Osteoblast (primary cell): ENCODE data around the gene BRME1. TPM values are rescaled to one million over a fixed set of nuclear protein-coding genes. Genes with fewer than 3 reads are reported as not detected.
A peak's percentile ranks its signal among the peaks of the same experiment; 100 is the strongest.

Experiments
- DNase-seq: peaks from one replicate; pipeline ENCODE4 v3.0.0; 2011; ENCODE audit warnings: low spot score, mixed read lengths; ENCODE audit not compliant: insufficient read length; ENCODE audit errors: missing footprints
- H2AFZ ChIP-seq: 2 replicates; pipeline ENCODE4 v1.6.0; 2011; ENCODE audit warnings: mild to moderate bottlenecking, low read length
- H3K27ac ChIP-seq: 2 replicates; pipeline ENCODE4 v1.5.1; 2011; ENCODE audit warnings: mild to moderate bottlenecking, low read depth, low read length, moderate library complexity
- H3K27me3 ChIP-seq: 2 replicates; pipeline ENCODE4 v1.6.0; 2012; ENCODE audit warnings: mild to moderate bottlenecking, control low read depth, inconsistent platforms, low read length, moderate library complexity; ENCODE audit not compliant: insufficient read depth
- H3K36me3 ChIP-seq: 2 replicates; pipeline ENCODE4 v1.5.1; 2011; ENCODE audit warnings: mild to moderate bottlenecking, low read length, control low read depth, moderate library complexity; ENCODE audit not compliant: insufficient read depth
- H3K4me1 ChIP-seq: 2 replicates; pipeline ENCODE4 v1.5.1; 2011; ENCODE audit warnings: mild to moderate bottlenecking, low read length, control low read depth, moderate library complexity; ENCODE audit not compliant: insufficient read depth
- H3K4me2 ChIP-seq: 2 replicates; pipeline ENCODE4 v1.6.0; 2011; ENCODE audit warnings: mild to moderate bottlenecking, low read length; ENCODE audit not compliant: insufficient read depth
- H3K4me3 ChIP-seq: fragments of 200-600 bp; sonication (generic); 3 replicates; pipeline ENCODE4 v1.5.1; 2012; ENCODE audit warnings: mild to moderate bottlenecking, low read length, inconsistent platforms; ENCODE audit not compliant: insufficient read depth
- H3K79me2 ChIP-seq: 2 replicates; pipeline ENCODE4 v1.6.0; 2012; ENCODE audit warnings: mild to moderate bottlenecking, low read length, control low read depth, inconsistent platforms; ENCODE audit not compliant: insufficient read depth
- H3K9me3 ChIP-seq: 2 replicates; pipeline ENCODE4 v1.5.1; 2011; ENCODE audit warnings: low read depth, low read length, control low read depth
- H4K20me1 ChIP-seq: 2 replicates; pipeline ENCODE4 v1.6.0; 2012; ENCODE audit warnings: mild to moderate bottlenecking, low read length, control low read depth; ENCODE audit not compliant: insufficient read depth
- CTCF ChIP-seq: IDR thresholded peaks from 2 replicates; pipeline ENCODE4 v1.5.1; 2011; ENCODE audit warnings: mild to moderate bottlenecking, low read depth, low read length, moderate library complexity; ENCODE audit errors: extremely low read depth
- total RNA-seq: library from RNA; depleted of rRNA; stranded (reverse); fragments of >200 nt; gene quantifications from 2 replicates; pipeline ENCODE4 v1.2.3, GENCODE V29; 2012

BRME1 gene
- 0.59 and 0.72 TPM in 2 replicates for total RNA-seq

GRCh38 chr19:13905634-13906520 is at the start of gene BRME1, which contains the start of gene CC2D1A:
BRME1 (minus strand) TSS chr19:13906117; CDS start chr19:13904892, 1,225 bp downstream.
CC2D1A (plus strand) TSS chr19:13906201; CDS start chr19:13906442, 241 bp downstream.
- Histone ChIP-seq H3K4me3 (peak within 1 kb of the TSS; percentile 92), H4K20me1 (no peaks in the 10 kb centered on the region), H3K79me2 (no peaks in the 10 kb centered on the region), H3K4me1 (peaks cover 4% of the 10 kb centered on the region), H3K36me3 (no peaks in the 10 kb centered on the region), H3K4me2 (peak within 1 kb of the TSS; percentile 88), H3K27me3 (no peaks in the 10 kb centered on the region), H3K9me3 (no peaks in the 10 kb centered on the region), H2AFZ (peak within 1 kb of the TSS; percentile 98), H3K27ac (no peak within 1 kb of the TSS)
- no peak for TF ChIP-seq CTCF
- peak; percentile 100 for DNase-seq

GRCh38 chr19:13954185-13954584 is 48.3 kb upstream of the BRME1 start:
- no peak overlapping the region for H3K27ac ChIP-seq
- no peaks in the 10 kb centered on the region for H3K27me3 ChIP-seq
- H4K20me1 ChIP-seq, result peaks cover 16% of the 10 kb centered on the region
- no peak overlapping the region for H3K4me3 ChIP-seq
- peaks cover 27% of the 10 kb centered on the region for H3K36me3 ChIP-seq
- peak; percentile 66 for DNase-seq
- H2AFZ ChIP-seq, result no peak overlapping the region
- no peak for TF ChIP-seq CTCF
- no peaks in the 10 kb centered on the region for H3K4me1 ChIP-seq
- peaks cover 20% of the 10 kb centered on the region for H3K79me2 ChIP-seq
- H3K9me3 ChIP-seq, result no peaks in the 10 kb centered on the region
- H3K4me2 ChIP-seq, result no peak overlapping the region

DNA sequence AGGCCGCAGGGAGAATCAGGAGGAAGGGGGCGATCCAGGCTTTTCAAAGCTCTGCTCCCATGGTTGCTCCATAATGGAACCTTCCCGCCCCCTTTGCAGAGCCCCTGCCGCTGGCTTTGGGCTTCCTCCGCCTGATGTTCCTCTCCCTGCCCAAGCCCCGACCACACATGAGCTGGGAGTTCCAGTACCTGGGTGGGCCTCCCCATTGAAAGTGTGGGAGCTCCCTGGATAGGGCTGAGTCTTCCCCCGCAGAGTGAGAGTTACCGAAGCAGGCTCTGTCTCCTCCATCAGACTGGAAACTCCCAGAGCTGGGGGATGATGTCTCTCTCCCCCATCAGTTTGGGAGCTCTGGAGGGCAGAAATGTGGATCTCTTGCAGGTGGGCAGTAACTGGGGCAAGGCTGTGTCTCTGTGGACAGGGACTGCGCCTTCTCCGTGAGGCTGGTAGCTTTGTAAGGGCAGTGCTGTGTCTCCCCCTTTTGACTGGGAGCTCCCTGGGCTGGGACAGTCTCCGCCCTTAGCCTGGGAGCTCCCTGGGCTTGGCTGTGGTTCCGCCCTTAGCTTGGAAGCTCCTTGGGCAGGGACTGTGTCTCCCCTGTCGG is 47.1 kb upstream of the BRME1 start:
- Histone ChIP-seq H3K27ac (peak overlapping the region; percentile 37), H3K79me2 (peaks cover 20% of the 10 kb centered on the region), H2AFZ (peak overlapping the region; percentile 16), H3K4me2 (peak overlapping the region; percentile 91), H4K20me1 (peaks cover 12% of the 10 kb centered on the region), H3K27me3 (no peaks in the 10 kb centered on the region), H3K4me3 (peak overlapping the region; percentile 88), H3K36me3 (peaks cover 24% of the 10 kb centered on the region), H3K4me1 (no peaks in the 10 kb centered on the region), H3K9me3 (no peaks in the 10 kb centered on the region)
- peak; percentile 99 for DNase-seq
- TF ChIP-seq CTCF, result peak; percentile 32
